Measurements from ENCODE around the gene CDH4.

Gene CDH4

DNA sequence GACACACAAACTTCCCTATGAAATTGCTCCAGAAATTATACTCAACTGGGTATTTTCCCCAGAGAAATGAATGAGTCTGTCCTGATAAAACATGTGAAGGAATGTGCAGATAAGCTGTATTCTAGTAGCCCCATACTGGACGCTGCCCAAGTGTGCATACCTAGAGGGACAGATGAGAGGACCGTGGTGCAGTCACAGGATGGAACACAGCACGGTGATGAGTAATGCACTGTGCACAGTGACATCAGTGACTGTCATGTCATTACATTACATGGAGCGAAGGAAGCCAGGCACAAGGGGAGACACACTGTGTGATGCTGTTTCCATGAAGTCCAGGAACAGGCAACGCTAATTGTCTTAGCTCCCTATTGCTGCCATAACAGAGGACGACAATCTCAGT, 155.5 kb downstream of the CDH4 start:
- in situ Hi-C loops (cut with HindIII; ENCODE audit: low sequenced_read_pairs) = no loop called here
- DNase-seq (ENCODE audit: low read depth, low spot score) = no peak
- no peak overlapping the region for H3K4me3 ChIP-seq (ENCODE audit: low read depth, low read length)
- TF ChIP-seq, protein P1, sequence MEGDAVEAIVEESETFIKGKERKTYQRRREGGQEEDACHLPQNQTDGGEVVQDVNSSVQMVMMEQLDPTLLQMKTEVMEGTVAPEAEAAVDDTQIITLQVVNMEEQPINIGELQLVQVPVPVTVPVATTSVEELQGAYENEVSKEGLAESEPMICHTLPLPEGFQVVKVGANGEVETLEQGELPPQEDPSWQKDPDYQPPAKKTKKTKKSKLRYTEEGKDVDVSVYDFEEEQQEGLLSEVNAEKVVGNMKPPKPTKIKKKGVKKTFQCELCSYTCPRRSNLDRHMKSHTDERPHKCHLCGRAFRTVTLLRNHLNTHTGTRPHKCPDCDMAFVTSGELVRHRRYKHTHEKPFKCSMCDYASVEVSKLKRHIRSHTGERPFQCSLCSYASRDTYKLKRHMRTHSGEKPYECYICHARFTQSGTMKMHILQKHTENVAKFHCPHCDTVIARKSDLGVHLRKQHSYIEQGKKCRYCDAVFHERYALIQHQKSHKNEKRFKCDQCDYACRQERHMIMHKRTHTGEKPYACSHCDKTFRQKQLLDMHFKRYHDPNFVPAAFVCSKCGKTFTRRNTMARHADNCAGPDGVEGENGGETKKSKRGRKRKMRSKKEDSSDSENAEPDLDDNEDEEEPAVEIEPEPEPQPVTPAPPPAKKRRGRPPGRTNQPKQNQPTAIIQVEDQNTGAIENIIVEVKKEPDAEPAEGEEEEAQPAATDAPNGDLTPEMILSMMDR (IDR thresholded peaks at IDR 0.05; ENCODE audit: low read depth, low read length) = no peak

DNA sequence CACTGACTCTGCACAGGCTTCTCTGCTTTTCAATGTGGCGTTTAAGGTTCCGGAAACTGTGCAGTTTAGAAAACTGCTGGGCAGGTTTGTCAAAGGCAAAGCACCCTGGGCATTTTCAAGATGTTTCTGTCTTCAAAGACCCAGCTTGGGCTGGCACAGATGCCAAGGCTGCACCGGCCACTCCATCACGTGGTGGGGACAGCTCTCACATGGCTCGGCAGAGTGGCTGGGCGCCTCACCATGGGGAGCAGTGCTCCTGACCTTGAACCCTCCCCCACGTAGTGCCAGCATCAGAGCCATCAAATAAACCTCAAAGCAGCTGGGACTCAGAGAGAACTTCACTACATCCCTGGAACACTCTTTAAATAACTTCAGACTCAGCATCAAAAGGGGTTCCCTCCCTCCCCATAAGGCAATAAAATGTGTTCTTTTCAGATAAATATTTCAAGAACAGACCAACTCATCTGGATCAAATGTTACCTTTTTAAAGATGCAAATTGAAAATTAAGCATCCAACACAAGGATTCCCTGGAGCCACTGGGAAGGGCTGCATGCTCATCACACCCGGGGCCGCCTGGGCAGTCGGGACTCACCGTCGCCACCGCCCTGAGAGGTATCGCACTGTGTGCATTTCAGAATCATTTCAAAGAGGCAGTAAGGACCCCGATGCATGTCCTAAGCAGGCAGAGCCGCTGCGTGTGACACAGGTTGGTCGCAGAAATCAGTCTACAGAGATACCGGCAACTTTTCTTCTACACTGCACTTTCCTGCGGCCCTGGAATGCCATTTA, 157.1 kb downstream of the CDH4 start:
- no peak for DNase-seq (ENCODE audit: low read depth, low spot score)
- TF ChIP-seq, protein P1 (IDR thresholded peaks at IDR 0.05; ENCODE audit: low read depth, low read length) = no peak
- in situ Hi-C loops (cut with HindIII; ENCODE audit: low sequenced_read_pairs) = no loop called here
- H3K4me3 ChIP-seq (ENCODE audit: low read depth, low read length) = no peak overlapping the region

DNA sequence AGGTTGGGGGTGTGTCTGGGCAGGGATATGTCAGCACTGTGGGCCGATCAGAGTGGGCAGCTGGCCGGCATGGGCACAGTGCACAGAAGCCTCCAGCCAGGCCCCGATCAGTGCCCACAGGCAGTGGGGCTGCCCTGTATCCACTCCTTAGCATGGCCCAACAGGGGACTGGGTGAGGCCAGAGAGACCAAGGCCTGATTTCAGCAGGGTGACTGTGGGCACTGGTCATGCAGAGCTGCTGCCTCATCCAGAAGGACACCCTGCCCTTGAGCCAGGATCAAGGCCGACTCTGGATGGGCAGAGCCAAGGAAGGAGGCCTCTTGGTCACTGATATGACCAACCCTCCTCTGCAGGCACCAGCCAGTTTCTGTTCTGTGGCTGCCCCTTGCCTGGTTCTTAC, 159.7 kb downstream of the CDH4 start:
- no peak overlapping the region for H3K4me3 ChIP-seq (ENCODE audit: low read depth, low read length)
- TF ChIP-seq, protein P1 (IDR thresholded peaks at IDR 0.05; ENCODE audit: low read depth, low read length) = no peak
- DNase-seq (ENCODE audit: low read depth, low spot score) = no peak
- in situ Hi-C loops (cut with HindIII; ENCODE audit: low sequenced_read_pairs) = no loop called here

DNA sequence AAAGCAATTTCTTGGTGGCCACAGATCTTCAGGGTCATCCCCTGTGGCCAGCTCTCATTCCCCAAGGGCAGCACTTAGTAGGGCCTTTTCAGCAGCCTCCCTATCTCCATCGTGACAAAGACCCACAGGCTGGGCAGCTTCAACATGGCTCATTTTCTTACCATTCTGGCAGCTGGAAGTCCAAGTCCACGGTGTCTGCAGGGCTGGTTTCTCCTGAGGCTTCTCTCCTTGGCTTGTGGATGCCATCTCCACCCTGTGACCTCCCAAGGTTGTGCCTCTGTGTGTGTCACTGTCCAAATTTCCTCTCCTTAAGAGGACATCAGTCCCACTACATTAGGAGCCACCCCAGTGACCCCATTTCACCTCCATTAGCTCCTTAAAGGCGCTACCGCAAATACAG, 161.7 kb downstream of the CDH4 start:
- in situ Hi-C loops (cut with HindIII; ENCODE audit: low sequenced_read_pairs) = no loop called here
- TF ChIP-seq, protein P1 (IDR thresholded peaks at IDR 0.05; ENCODE audit: low read depth, low read length) = no peak
- H3K4me3 ChIP-seq (ENCODE audit: low read depth, low read length) = no peak overlapping the region
- DNase-seq (ENCODE audit: low read depth, low spot score) = no peak

DNA sequence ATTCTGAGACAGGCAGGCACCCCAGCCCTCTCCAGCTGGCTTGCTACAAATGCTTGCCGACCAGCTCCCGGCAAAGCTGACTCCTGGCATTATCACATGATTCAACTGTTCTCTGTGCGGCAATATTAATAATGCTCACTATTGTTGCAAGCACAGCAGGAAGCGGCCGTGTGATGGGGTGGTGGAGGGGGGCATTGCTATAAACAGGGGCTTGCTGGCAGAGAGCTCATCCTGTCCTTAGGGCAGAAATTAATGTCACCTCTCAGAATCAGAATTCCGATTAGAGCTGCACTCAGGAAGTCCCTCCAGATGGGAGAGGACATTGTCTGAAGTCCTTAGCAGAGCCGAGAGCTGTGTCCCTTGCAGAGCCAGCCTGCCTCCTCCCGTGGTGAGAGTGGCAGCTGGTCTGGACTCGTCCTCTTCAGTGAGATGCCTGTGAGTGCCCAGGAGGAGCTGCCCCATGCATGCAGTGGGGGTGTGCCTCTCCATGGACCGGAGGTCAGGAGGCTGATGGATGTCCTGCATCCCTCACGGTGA, 162.5 kb downstream of the CDH4 start:
- in situ Hi-C loops (cut with HindIII; ENCODE audit: low sequenced_read_pairs) = no loop called here
- H3K4me3 ChIP-seq (ENCODE audit: low read depth, low read length) = no peak overlapping the region
- DNase-seq (ENCODE audit: low read depth, low spot score) = no peak
- TF ChIP-seq, protein P1 (IDR thresholded peaks at IDR 0.05; ENCODE audit: low read depth, low read length) = no peak

DNA sequence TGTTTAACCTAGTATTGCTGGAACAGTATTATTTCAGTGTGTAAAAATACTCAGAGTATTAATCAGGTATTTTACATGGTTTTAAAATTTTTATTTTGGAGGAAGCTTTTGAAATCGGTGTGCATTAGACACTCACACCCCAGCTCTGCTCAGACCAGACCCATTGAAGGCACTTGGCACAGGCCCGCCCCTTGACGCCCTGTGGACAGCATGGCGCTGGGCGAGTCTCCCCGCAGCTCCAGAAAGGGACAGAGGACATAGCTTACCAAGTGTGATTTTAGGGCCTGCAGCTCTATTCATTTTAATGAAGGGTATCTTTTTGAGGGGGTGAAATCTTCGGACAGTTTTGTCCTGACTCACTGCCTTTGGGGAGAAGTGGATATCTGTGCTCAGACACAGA, 164.5 kb downstream of the CDH4 start:
- in situ Hi-C loops (cut with HindIII; ENCODE audit: low sequenced_read_pairs) = no loop called here
- no peak overlapping the region for H3K4me3 ChIP-seq (ENCODE audit: low read depth, low read length)
- DNase-seq (ENCODE audit: low read depth, low spot score) = no peak
- TF ChIP-seq, protein P1 (IDR thresholded peaks at IDR 0.05; ENCODE audit: low read depth, low read length) = no peak

Measured in astrocyte of the spinal cord (primary cell).